ENCODE results near the gene JAKMIP1.

- TF ChIP-seq, protein P1, sequence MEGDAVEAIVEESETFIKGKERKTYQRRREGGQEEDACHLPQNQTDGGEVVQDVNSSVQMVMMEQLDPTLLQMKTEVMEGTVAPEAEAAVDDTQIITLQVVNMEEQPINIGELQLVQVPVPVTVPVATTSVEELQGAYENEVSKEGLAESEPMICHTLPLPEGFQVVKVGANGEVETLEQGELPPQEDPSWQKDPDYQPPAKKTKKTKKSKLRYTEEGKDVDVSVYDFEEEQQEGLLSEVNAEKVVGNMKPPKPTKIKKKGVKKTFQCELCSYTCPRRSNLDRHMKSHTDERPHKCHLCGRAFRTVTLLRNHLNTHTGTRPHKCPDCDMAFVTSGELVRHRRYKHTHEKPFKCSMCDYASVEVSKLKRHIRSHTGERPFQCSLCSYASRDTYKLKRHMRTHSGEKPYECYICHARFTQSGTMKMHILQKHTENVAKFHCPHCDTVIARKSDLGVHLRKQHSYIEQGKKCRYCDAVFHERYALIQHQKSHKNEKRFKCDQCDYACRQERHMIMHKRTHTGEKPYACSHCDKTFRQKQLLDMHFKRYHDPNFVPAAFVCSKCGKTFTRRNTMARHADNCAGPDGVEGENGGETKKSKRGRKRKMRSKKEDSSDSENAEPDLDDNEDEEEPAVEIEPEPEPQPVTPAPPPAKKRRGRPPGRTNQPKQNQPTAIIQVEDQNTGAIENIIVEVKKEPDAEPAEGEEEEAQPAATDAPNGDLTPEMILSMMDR (IDR thresholded peaks at IDR 0.05) = no peak
- no peak for TF ChIP-seq POLR2A (IDR thresholded peaks at IDR 0.05)
Observed at GRCh38 chr4:6064383-6064782, 136.0 kb downstream of the JAKMIP1 start.
